HG03097 (cell line): ENCODE data around the gene ZNF280D.
"Not testable (repeated sequence)": the region's sequence is repeated elsewhere in the genome, so short reads cannot be mapped to it uniquely, and the experiment has no call there.

Experiments used
- ATAC-seq: cut with Tn5 transposase; IDR thresholded peaks from one replicate; pipeline ENCODE4 v1.9.1; 2021; ENCODE audit not compliant: unreplicated experiment, low FRiP score

ZNF280D gene, protein sequence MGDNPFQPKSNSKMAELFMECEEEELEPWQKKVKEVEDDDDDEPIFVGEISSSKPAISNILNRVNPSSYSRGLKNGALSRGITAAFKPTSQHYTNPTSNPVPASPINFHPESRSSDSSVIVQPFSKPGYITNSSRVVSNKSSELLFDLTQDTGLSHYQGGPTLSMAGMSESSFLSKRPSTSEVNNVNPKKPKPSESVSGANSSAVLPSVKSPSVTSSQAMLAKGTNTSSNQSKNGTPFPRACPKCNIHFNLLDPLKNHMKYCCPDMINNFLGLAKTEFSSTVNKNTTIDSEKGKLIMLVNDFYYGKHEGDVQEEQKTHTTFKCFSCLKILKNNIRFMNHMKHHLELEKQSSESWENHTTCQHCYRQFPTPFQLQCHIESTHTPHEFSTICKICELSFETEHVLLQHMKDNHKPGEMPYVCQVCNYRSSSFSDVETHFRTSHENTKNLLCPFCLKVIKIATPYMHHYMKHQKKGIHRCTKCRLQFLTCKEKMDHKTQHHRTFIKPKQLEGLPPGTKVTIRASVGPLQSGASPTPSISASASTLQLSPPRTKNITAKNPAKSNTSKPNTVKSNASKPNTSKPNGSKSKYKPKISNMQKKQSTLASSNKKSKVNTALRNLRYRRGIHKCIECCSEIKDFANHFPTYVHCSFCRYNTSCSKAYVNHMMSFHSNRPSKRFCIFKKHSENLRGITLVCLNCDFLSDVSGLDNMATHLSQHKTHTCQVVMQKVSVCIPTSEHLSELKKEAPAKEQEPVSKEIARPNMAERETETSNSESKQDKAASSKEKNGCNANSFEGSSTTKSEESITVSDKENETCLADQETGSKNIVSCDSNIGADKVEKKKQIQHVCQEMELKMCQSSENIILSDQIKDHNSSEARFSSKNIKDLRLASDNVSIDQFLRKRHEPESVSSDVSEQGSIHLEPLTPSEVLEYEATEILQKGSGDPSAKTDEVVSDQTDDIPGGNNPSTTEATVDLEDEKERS

DNA sequence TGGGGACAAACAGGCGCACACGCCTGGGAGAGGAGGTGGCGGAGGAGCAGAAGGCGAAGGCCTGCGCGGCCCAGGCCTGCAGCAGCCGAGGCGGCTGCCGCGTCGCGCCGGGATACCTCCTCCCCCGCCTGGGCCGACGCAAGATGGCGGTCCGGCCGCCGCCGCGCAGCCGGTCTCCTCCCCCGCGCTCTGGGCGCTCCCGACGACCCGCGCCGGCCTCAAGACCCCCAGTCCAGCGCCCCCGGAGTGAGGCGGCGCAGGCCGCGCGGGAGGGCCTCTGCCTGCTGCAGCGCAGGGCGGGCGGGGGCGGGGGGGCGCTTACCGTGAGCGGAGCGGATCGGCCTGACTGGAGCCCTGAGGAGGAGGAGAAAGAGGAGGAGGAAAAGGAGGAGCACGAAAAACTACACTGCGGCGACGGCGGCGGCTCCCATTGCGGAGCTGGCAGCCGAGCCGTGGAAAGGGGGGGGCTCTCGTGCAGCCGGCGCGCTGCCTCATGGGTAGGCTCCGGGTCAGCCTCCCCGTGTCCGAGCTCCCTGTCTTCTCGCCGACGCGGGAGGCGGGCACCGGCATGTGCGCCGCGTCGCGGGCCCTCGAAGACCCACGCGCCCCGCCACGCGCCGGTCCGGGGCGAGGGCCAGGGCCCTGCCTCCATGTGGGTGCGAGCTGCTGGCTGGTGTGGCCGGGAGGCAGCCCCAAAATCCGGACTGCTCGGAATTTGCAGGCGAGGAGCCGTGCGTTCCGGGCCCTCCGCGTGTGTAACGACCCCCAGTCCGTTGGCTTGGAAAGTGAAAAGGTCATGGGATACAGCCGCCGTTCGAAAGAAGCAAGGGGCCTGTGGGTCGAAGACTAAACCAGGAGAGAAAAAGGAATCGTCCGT is at the start of gene ZNF280D:
Gene ZNF280D, minus strand, starts transcription at position 374 of the 877 bp plus-strand sequence. CDS start 26,400 bp downstream, outside the sequence.
- ATAC-seq: peak; percentile 70

DNA sequence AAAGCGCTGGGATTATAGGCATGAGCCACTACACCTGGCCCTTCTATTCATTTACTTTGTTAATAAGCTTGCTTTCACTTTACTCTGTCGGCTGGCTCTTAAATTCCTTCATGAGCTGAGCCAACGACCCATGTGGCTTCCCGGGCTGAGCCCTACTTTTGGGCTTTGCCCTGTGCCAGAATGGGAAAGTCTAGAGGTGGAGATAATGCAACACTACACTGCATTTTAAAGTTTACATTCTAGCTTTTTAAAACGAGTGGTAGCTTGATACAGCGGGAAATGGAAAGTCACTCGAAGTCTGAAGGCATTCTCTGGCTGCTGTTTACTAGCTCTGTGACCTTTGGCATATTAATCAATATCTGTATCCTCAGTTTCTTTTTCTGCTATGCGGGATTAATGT is 49.0 kb upstream of the ZNF280D start:
- no peak for ATAC-seq

DNA sequence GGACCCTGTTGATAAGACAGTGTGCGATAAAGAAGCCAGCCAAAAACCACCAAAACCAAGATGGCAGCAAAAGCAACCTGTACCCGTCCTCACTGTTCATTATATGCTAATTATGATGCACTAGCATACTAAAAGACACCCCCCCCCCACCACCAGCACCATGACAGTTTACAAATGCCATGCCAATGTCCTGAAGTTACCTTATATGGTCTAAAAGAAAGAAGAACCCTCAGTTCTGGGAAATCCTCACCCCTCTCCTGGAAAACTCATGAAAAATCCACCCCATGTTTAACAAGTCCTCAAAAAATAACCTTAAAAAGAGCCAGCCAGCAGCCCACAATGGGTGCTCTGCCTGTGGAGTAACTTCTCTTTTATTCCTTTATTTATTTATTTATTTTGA is 48.4 kb upstream of the ZNF280D start:
- ATAC-seq: no peak

DNA sequence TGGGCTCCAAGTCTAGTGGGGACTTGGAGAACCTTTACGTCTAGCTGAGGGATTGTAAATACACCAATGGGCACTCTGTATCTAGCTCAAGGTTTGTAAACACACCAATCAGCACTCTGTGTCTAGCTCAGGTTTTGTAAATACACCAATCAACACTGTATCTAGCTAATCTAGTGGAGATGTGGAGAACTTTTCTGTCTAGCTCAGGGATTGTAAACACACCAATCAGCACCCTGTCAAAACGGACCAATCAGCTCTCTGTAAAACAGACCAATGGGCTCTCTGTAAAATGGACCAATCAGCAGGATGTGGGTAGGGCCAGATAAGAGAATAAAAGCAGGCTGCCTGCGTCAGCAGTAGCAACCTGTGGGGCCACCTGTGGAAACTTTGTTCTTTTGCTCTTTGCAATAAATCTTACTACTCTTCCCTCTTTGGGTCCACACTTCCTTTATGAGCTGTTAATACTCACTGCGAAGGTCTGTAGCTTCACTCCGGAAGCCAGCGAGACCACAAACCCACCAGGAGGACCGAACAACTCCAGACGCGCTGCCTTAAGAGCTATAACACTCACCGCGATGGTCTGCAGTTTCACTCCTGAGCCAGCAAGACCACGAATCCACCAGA is 46.9 kb upstream of the ZNF280D start:
- ATAC-seq: not testable (repeated sequence)

DNA sequence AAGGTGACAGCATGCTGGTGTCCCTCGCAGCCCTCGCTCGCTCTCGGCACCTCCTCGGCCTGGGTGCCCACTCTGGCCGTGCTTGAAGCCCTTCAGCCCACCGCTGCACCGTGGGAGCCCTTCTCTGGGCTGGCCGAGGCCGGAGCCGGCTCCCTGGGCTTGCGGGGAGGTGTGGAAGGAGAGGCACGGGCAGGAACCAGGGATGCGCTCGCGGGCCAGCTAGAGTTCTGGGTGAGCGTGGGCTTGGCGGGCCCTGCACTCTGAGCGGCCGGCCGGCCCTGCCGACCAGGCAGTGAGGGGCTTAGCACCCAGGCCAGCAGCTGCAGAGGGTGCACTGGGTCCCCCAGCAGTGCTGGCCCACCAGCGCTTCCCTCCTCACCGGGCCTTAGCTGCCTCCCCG is 46.1 kb upstream of the ZNF280D start:
- ATAC-seq: not testable (repeated sequence)

DNA sequence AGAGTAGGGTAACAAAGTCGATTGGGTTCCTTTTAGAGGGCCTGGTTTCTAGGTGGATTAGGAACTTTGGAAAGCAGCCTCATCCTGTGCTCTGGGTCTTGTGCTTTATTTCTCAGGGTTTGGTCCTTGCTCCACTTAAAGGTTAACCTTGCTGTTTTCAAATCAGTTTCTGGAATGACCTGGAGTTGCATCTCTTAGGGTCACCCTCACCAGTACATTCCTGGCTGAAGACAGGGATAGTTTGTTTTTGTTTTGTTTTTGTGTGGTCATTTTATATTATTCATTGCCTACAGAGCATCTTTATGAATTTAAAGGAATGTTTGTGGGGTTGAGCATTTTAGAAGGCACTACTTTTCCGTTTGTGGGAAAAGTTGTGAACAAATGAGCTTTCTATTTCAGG is 45.5 kb upstream of the ZNF280D start:
- no peak for ATAC-seq

DNA sequence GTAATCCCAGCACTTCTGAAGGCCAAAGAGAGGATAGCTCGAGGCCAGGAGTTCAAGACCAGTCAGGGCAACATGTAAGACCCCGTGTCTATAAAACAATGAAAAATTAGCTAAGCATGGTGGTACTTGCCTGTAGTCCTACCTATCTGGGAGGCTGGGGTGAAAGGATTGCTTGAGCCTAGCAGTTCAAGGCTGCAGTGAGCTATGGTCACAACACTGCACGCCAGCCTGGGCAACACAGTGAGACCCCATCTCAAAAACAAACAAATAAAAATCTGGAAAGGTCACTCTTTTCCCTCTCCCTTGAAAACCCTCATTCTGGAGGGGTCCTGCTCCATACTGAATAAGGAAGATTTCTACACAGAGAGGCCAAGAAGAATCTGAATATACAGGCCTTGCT is 43.5 kb upstream of the ZNF280D start:
- no peak for ATAC-seq

DNA sequence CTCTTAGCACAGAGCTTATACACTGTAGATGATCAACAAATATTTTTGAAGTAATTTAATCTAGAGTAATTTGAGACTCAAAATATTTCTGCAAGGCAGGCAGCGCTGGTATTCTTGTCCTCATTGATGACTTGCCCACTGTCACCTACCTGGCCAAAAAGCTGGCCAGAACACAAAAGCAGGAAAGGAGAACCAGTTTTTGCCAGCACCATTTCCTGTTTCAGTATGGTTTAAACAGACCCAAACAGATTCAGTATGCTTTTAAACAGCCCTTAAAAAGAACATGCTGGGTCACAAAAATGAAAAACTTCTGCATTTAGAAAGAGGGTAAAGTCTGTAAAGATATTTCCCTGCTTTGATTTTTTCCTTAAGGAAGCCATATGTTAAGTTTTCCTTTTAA is 42.3 kb upstream of the ZNF280D start:
- no peak for ATAC-seq

DNA sequence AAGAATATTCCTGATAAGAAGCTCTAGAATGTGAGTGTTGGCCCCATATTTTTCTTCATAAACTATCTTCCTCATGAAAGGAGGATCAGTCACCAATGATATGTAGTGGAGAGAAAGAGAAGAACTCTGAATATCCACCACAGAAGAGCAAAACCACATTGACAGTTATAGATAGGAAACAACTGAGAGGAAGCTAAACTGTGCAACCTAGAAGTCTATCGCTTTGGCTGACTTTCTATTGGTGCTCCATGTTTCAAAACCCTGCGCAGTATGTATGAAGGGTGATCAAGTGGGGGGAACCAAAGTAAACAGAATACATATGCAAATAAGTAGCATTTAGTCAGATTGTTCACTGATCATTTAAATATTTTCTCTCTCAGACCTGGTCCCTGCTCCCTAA is 41.0 kb upstream of the ZNF280D start:
- no peak for ATAC-seq

DNA sequence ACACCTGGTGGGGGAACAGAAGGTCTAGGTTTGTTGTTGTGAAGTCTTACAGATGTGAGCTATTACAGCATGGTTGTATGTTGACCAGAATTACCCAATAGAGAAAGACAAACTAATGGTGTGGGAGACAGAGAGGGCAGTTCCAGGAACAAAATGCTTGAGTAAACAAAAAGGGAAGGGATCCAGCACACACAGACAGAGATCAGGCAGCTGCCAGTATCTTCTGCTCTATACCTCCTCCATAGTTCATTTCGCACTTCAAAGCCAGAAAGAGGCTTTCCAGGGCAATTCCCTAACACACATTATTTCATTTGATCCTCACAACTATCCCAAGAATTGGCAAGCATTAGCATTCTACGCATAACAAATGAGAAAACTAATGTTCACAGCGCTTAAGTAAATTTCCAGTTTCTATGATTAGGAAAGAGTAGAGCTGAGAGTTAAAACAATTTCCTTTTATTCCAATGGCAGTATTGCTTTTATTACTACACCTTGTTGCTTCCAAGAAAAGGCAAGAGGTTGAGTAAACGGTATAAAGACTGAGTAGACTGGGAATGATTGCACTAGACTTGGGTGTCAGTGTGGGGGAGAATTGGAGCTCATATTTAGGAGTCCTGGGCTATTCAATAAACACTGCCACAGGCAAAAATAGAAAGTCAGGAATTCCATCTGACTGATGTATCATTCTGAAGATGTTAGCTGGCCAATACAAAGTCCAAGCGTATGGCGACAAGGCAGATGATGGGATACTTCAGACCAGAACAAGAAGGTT is 39.7 kb upstream of the ZNF280D start:
- no peak for ATAC-seq

DNA sequence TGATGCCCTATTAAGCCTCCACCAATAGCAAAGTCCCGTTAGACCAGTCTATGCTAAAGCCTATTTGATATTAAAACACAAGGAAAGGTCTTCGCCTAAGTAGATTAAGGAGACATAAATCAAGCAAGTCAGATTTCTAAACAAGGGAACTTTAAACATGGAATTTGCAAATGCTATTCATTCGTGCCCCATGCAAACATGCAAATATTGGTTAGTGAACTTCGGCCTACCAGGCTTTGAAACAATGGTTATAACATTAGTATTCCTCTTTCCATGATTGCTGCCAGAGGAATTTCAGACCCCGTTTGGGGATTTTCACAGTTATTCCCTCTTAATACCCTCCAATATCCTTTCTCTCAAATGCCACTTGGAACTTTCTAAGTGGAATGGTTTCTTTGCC is 36.9 kb upstream of the ZNF280D start:
- no peak for ATAC-seq

DNA sequence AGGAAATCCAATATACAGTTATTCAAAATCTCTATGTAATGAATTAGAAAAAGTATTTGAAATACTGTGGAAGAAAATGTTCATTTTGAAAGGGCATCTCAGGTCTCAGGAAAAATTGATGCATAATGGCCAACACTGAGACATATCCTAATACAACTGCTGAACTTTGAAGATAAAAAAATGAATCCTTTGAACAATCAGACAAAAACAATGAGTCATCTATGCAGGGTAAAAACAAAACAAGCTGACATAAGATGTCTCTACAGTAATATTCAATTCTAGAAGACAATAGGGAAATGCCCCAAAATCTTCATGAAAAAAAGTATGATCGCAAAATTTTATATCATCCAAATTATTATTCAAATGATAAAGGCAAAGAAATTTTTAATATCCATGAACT is 34.0 kb upstream of the ZNF280D start:
- ATAC-seq: no peak

DNA sequence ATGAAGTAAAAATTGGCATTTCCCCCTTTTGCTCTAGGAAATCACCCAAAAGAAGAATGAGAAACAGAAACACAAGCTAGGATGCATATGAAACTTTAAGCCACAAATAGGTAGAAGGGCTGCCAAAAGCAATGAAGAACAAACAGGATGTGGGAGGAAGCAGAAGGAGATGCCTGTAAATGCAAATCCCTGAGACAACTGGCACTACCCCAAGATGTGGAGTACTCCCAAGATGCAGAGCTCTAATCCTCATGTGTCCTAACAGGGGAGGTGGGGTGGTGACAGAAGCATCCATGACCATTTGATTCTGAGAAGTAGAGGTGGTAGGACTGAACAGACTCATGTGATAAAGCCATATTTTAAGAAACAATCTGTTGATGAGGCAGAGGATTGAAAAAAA is 31.9 kb upstream of the ZNF280D start:
- no peak for ATAC-seq

DNA sequence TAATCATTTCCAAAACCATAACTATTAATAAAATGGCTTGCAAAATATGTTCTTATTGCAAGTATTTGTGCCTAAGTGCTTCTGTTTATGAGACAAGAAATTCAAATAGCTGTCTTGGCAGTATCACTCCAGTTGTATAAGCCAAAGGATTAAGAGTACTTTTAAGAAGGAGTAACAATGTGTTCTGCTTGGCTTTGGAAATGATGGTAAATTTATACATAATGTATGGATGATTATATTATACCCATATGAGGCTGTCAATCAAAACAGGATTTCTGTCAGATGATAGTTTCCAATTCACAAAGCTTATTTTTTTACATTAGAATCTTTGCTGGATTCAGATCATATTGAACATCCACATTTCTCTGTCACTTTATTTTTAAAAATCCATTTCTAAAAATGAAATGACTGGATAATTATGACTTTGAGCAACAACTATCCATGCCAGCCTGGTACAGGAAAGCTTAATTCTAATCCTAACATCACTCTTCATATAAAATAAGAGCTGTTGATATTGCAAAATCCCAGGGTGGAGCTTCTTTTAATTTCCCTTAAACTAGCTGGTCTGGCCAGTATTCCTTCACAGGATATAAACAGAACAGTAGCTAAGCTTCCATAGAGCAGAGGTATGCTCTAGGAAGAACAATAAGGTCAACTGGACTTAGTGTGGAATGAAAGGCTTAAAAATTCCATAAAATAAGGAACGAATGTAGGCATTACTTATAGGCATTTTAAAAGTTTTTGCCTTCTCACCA is 30.0 kb upstream of the ZNF280D start:
- no peak for ATAC-seq

DNA sequence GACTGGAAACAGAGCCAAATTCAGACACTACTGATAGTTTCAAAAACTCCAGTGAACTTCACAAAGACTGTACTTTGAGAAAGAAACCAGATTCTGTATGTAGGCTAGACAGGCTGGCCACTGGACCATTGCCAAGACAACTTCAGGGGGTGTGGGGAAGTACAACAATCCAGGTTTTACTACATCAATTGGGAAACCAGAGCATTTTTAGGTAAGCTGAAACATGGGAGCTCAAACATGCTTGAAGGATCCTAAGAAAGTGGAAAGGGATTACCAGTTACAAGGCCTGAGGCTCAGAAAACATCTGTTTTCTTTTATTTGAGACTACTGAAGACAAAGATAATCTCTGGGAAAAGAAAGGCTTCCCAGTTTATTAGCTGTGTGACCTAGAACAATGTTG is 26.9 kb upstream of the ZNF280D start:
- no peak for ATAC-seq

DNA sequence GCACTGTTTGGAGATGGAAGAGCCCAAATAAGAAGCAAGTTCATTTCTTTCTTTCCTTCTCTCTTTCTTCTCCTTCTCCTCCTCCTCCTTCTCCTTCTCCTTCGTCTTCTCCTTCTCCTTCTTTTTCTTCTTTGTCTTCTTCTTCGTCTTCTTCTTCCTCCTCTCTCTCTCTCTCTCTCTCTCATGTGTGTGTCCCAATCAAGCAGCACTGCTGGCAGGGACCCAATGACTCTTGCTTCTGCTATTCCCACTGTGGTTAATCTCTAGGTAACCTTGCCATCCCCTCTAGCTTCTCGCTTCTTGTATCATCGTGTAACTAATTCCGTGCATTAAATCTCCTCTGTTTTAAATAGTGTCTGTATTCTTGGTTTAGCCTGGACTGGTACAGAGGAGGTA is 26.1 kb upstream of the ZNF280D start:
- no peak for ATAC-seq

DNA sequence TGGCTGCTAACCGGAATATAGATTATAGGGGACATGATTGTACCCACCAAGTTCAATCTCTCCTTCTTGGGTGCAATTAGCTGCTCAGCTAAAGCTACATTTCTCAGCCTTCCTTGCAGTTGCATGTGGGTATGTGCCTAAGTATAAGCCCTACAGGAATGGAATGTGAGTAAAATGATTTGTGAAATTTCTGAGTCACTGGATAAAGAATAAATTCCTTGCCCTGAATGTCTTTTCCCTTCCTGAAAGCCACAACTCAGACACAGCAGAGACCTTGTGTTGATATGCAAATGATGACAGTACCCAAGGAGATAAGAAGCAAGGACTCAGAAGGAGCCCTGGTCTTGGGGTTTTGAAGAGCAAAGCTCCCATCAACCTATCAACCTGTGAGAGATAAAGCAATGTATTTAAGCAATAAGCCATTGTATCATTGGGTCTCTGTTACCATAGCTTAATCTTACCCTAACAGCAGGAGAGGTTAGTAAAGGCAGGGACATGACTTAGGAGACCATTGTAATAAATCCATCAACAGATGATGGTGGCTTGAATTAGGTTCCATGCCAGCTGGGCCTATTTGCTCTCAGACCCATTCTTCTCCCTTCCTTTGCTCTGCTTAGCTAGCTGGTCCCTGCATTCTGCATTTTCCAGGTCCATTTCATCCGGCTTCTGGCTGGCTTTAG is 25.6 kb upstream of the ZNF280D start:
- ATAC-seq: no peak

DNA sequence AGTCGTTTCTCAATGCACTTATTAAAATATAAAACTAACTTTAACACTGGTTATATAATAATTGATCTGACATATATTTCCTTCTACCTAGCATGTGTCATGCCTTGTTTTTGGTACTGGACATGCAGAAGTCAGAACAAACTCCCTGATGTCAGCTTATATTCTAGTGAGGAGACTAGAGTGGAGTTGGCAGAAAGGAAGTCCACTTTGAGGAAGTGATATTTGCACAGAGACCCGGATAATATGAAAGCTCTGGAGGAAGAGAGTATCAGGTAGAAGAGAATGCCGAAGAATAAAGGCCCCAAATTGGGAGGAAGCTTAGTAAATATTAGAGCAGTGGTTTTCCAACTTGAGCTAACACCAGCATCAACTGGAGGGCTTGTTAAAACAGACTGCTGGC is 24.6 kb upstream of the ZNF280D start:
- no peak for ATAC-seq
